C4-2B (cell line): ENCODE measurements around the gene SLC38A3.

Experiments
- H3K27ac ChIP-seq: fragments of 450-650 bp; 2 replicates; pipeline ENCODE4 v1.5.1; 2017
- CTCF ChIP-seq: fragments of 450-650 bp; conservative IDR thresholded peaks from 2 replicates; pipeline ENCODE4 v1.5.1; 2017; ENCODE audit warnings: mild to moderate bottlenecking
- ZFX ChIP-seq: fragments of 450-650 bp; IDR thresholded peaks from 2 replicates; pipeline ENCODE4 v1.6.1; 2017

The SLC38A3 gene

GRCh38 chr3:50165910-50166538 is 39.0 kb upstream of the SLC38A3 start:
- peak overlapping the region; percentile 83 for H3K27ac ChIP-seq

GRCh38 chr3:50166620-50167019 is 38.5 kb upstream of the SLC38A3 start:
- peak overlapping the region; percentile 83 for H3K27ac ChIP-seq
- TF ChIP-seq CTCF (no peak), ZFX (no peak)

More at GRCh38 chr3:50165910-50166538, 39.0 kb upstream of the SLC38A3 start:
- no peak for TF ChIP-seq ZFX
- no peak for TF ChIP-seq CTCF

GRCh38 chr3:50167069-50167840 is 37.8 kb upstream of the SLC38A3 start:
- TF ChIP-seq CTCF (no peak), ZFX (no peak)

GRCh38 chr3:50167841-50168209 is 37.2 kb upstream of the SLC38A3 start:
- H3K27ac ChIP-seq, result peak overlapping the region; percentile 83
- TF ChIP-seq CTCF (no peak), ZFX (no peak)

More at GRCh38 chr3:50167069-50167840, 37.8 kb upstream of the SLC38A3 start:
- peak overlapping the region; percentile 83 for H3K27ac ChIP-seq

- no peak for TF ChIP-seq CTCF
Measured at GRCh38 chr3:50168388-50168787, 36.7 kb upstream of the SLC38A3 start.

GRCh38 chr3:50168791-50169190 is 36.3 kb upstream of the SLC38A3 start:
- TF ChIP-seq ZFX (no peak), CTCF (no peak)
- H3K27ac ChIP-seq, result no peak overlapping the region; the same call in 1 of the 2 replicates

More at GRCh38 chr3:50168388-50168787, 36.7 kb upstream of the SLC38A3 start:
- H3K27ac ChIP-seq, result peak overlapping the region; percentile 83

GRCh38 chr3:50169232-50169832 is 35.7 kb upstream of the SLC38A3 start:
- TF ChIP-seq ZFX, result no peak
- TF ChIP-seq CTCF, result no peak
- H3K27ac ChIP-seq, result no peak overlapping the region
